ENCODE measurements around the gene TGM6.

The TGM6 gene

DNA sequence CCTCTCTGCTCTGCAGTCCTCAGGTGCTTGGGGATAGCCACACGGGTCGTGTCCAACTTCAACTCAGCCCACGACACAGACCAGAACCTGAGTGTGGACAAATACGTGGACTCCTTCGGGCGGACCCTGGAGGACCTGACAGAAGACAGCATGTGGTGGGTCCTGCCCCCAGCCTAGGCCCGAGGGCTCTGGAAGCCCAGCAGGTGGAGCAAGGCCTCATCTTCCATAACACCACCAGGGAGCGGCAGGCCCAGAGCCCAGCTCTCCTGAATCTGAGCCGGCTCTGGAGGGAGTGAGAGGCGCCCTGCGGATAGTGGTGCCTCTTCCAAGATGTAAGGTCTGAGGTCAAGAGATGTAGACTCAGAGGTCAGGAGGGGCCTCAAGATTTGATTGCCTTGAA, 19.6 kb downstream of the TGM6 start:
- TF ChIP-seq, protein P1, sequence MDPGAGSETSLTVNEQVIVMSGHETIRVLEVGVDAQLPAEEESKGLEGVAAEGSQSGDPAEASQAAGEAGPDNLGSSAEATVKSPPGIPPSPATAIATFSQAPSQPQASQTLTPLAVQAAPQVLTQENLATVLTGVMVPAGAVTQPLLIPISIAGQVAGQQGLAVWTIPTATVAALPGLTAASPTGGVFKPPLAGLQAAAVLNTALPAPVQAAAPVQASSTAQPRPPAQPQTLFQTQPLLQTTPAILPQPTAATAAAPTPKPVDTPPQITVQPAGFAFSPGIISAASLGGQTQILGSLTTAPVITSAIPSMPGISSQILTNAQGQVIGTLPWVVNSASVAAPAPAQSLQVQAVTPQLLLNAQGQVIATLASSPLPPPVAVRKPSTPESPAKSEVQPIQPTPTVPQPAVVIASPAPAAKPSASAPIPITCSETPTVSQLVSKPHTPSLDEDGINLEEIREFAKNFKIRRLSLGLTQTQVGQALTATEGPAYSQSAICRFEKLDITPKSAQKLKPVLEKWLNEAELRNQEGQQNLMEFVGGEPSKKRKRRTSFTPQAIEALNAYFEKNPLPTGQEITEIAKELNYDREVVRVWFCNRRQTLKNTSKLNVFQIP (CRISPR knock-in tag; IDR thresholded peaks at IDR 0.05; ENCODE audit: borderline replicate concordance, low read depth): no peak
- TF ChIP-seq, protein P2, sequence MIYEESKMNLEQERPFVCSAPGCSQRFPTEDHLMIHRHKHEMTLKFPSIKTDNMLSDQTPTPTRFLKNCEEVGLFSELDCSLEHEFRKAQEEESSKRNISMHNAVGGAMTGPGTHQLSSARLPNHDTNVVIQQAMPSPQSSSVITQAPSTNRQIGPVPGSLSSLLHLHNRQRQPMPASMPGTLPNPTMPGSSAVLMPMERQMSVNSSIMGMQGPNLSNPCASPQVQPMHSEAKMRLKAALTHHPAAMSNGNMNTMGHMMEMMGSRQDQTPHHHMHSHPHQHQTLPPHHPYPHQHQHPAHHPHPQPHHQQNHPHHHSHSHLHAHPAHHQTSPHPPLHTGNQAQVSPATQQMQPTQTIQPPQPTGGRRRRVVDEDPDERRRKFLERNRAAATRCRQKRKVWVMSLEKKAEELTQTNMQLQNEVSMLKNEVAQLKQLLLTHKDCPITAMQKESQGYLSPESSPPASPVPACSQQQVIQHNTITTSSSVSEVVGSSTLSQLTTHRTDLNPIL (CRISPR knock-in tag; IDR thresholded peaks at IDR 0.05; ENCODE audit: low read depth): no peak
- TF ChIP-seq ARNTL (CRISPR knock-in tag; IDR thresholded peaks at IDR 0.05; ENCODE audit: borderline replicate concordance, low read depth) (no peak), BACH2 (CRISPR knock-in tag; IDR thresholded peaks at IDR 0.05; ENCODE audit: borderline replicate concordance) (no peak), OSR1 (CRISPR knock-in tag; IDR thresholded peaks at IDR 0.05) (no peak), ESRRG (CRISPR knock-in tag; IDR thresholded peaks at IDR 0.05) (no peak), SNAI2 (CRISPR knock-in tag; IDR thresholded peaks at IDR 0.05) (no peak), RARB (CRISPR knock-in tag; IDR thresholded peaks at IDR 0.05) (no peak), ISL1 (CRISPR knock-in tag; IDR thresholded peaks at IDR 0.05) (no peak), ZFP30 (CRISPR knock-in tag; IDR thresholded peaks at IDR 0.05) (no peak), ZNF565 (CRISPR knock-in tag; conservative IDR thresholded peaks at IDR 0.05; ENCODE audit: low read depth) (no peak), PPARA (CRISPR knock-in tag; IDR thresholded peaks at IDR 0.05; ENCODE audit: borderline replicate concordance) (no peak), TSHZ2 (CRISPR knock-in tag; IDR thresholded peaks at IDR 0.05) (no peak), ZNF8 (CRISPR knock-in tag; IDR thresholded peaks at IDR 0.05) (no peak), ZC3H10 (CRISPR knock-in tag; IDR thresholded peaks at IDR 0.05) (no peak), CSDC2 (CRISPR knock-in tag; IDR thresholded peaks at IDR 0.05) (no peak), PATZ1 (CRISPR knock-in tag; IDR thresholded peaks at IDR 0.05; ENCODE audit: borderline replicate concordance) (no peak), TCF4 (CRISPR knock-in tag; IDR thresholded peaks at IDR 0.05; ENCODE audit: borderline replicate concordance) (no peak), ZFP3 (CRISPR knock-in tag; IDR thresholded peaks at IDR 0.05) (no peak)
- TF ChIP-seq, protein P3, sequence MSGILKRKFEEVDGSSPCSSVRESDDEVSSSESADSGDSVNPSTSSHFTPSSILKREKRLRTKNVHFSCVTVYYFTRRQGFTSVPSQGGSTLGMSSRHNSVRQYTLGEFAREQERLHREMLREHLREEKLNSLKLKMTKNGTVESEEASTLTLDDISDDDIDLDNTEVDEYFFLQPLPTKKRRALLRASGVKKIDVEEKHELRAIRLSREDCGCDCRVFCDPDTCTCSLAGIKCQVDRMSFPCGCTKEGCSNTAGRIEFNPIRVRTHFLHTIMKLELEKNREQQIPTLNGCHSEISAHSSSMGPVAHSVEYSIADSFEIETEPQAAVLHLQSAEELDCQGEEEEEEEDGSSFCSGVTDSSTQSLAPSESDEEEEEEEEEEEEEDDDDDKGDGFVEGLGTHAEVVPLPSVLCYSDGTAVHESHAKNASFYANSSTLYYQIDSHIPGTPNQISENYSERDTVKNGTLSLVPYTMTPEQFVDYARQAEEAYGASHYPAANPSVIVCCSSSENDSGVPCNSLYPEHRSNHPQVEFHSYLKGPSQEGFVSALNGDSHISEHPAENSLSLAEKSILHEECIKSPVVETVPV (CRISPR knock-in tag; IDR thresholded peaks at IDR 0.05): no peak
- ATAC-seq: no peak

- no peak for TF ChIP-seq ZFP30 (CRISPR knock-in tag; IDR thresholded peaks at IDR 0.05)
- no peak for ATAC-seq
These were observed 20.8 kb downstream of the TGM6 start for GRCh38 chr20:2401527-2401926.

DNA sequence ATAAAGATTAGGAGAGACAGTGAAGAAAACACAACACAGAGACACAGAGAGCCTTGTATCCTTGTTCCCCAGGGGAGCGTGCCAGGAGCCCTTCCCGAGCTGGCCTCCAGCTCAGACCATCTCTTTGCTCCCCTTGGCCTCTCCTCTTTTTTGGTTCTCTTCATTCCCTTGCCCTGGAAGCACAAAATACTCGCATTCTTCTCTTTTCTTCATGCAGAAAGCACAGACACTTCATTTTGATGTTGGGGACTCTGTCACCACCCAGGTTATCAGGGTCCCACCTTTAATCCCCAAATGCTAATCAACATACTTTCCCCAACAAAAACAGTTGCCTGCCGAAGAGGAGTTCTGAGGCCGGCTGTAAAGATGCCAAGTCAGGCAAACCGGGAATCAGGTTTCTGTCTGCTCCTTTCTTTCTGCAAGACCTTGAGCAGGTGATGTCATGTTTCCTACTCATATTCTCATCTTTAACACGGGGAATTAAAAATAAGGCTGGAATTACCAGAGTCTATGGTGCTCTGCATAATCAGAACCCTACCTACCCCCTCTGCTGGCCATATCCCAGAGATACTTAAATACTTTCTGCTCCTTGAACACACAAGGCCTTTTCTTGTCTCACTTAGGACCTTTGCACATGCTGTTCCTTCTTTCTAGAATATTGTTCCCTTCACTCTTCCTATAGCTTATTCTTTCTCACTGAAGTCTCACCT, 21.7 kb downstream of the TGM6 start:
- ATAC-seq: peak; percentile 44; the same call in 1 of the 3 replicates
- no peak for TF ChIP-seq ZNF8 (CRISPR knock-in tag; IDR thresholded peaks at IDR 0.05)
- no peak for TF ChIP-seq TSHZ2 (CRISPR knock-in tag; IDR thresholded peaks at IDR 0.05)
- no peak for TF ChIP-seq CSDC2 (CRISPR knock-in tag; IDR thresholded peaks at IDR 0.05)
- TF ChIP-seq ARNTL (CRISPR knock-in tag; IDR thresholded peaks at IDR 0.05; ENCODE audit: borderline replicate concordance, low read depth): no peak
- TF ChIP-seq ZFP30 (CRISPR knock-in tag; IDR thresholded peaks at IDR 0.05): no peak
- TF ChIP-seq RARB (CRISPR knock-in tag; IDR thresholded peaks at IDR 0.05): no peak
- no peak for TF ChIP-seq BACH2 (CRISPR knock-in tag; IDR thresholded peaks at IDR 0.05; ENCODE audit: borderline replicate concordance)
- TF ChIP-seq ESRRG (CRISPR knock-in tag; IDR thresholded peaks at IDR 0.05): no peak
- no peak for TF ChIP-seq ZNF565 (CRISPR knock-in tag; conservative IDR thresholded peaks at IDR 0.05; ENCODE audit: low read depth)
- TF ChIP-seq ZC3H10 (CRISPR knock-in tag; IDR thresholded peaks at IDR 0.05): no peak
- no peak for TF ChIP-seq PATZ1 (CRISPR knock-in tag; IDR thresholded peaks at IDR 0.05; ENCODE audit: borderline replicate concordance)
- TF ChIP-seq OSR1 (CRISPR knock-in tag; IDR thresholded peaks at IDR 0.05): no peak
- TF ChIP-seq, protein P2 (CRISPR knock-in tag; IDR thresholded peaks at IDR 0.05; ENCODE audit: low read depth): no peak

All from SK-N-SH treated with all-trans-retinoic acid at 6 μM for 48 hours (cell line).